Loucy (cell line): ENCODE data around the gene GPR151.

Source experiments
- H2AFZ ChIP-seq: fragments of 200-600 bp; sonication (generic); 2 replicates; pipeline ENCODE4 v1.6.0; 2016; ENCODE audit warnings: antibody characterized with exemption, mild to moderate bottlenecking, low read length, moderate library complexity
- H3F3A ChIP-seq: fragments of 200-600 bp; 2 replicates; pipeline ENCODE4 v1.6.0; 2016; ENCODE audit warnings: antibody characterized with exemption, low read depth, mild to moderate bottlenecking
- H3K27me3 ChIP-seq: fragments of 200-600 bp; sonication (generic); 2 replicates; pipeline ENCODE4 v1.6.1; 2014; ENCODE audit warnings: low read length, mild to moderate bottlenecking; ENCODE audit not compliant: insufficient read depth, poor library complexity, severe bottlenecking
- H3K36me3 ChIP-seq: fragments of 200-600 bp; sonication (generic); 2 replicates; pipeline ENCODE4 v1.6.1; 2016; ENCODE audit warnings: low read length; ENCODE audit not compliant: insufficient read depth
- H3K4me1 ChIP-seq: fragments of 200-600 bp; sonication (generic); 2 replicates; pipeline ENCODE4 v1.5.1; 2014; ENCODE audit warnings: low read length, mild to moderate bottlenecking; ENCODE audit not compliant: insufficient read depth, poor library complexity, severe bottlenecking
- H3K4me2 ChIP-seq: fragments of 200-600 bp; sonication (generic); 2 replicates; pipeline ENCODE4 v1.6.0; 2014; ENCODE audit warnings: antibody characterized with exemption, low read length, low read depth, mild to moderate bottlenecking; ENCODE audit not compliant: poor library complexity, severe bottlenecking
- H3K4me3 ChIP-seq: fragments of 200-600 bp; sonication (generic); 2 replicates; pipeline ENCODE4 v1.5.1; 2014; ENCODE audit warnings: low read length, mild to moderate bottlenecking, mixed read lengths; ENCODE audit not compliant: poor library complexity, severe bottlenecking
- H3K79me2 ChIP-seq: fragments of 200-600 bp; sonication (generic); 2 replicates; pipeline ENCODE4 v1.6.1; 2014; ENCODE audit warnings: low read length; ENCODE audit not compliant: insufficient read depth
- H3K9ac ChIP-seq: fragments of 200-600 bp; sonication (generic); 2 replicates; pipeline ENCODE4 v1.6.0; 2014; ENCODE audit warnings: mild to moderate bottlenecking, low read depth, low read length, moderate library complexity; ENCODE audit not compliant: poor library complexity, severe bottlenecking
- H3K9me2 ChIP-seq: fragments of 200-600 bp; sonication (generic); replicated peaks from 2 replicates; pipeline ENCODE4 v1.6.1; 2016; ENCODE audit warnings: low read depth, low read length, mixed read lengths
- H3K9me3 ChIP-seq: fragments of 200-600 bp; sonication (generic); 2 replicates; pipeline ENCODE4 v1.6.1; 2014; ENCODE audit warnings: mild to moderate bottlenecking, antibody characterized with exemption, low read length, low read depth; ENCODE audit not compliant: insufficient read depth
- H4K20me1 ChIP-seq: fragments of 200-600 bp; sonication (generic); 2 replicates; pipeline ENCODE4 v1.6.0; 2014; ENCODE audit warnings: antibody characterized with exemption, low read length, mild to moderate bottlenecking; ENCODE audit not compliant: insufficient read depth, poor library complexity, severe bottlenecking
- CTCF ChIP-seq: fragments of 200-600 bp; sonication (generic); conservative IDR thresholded peaks from 2 replicates; pipeline ENCODE4 v1.5.1; 2014; ENCODE audit warnings: mild to moderate bottlenecking, antibody characterized with exemption, low read length
- EZH2phosphoT487 ChIP-seq: fragments of 200-600 bp; IDR thresholded peaks from 2 replicates; pipeline ENCODE4 v1.6.1; 2018; ENCODE audit warnings: antibody characterized with exemption, mild to moderate bottlenecking, moderate library complexity, borderline replicate concordance

Gene GPR151

GRCh38 chr5:146516151-146516475, at the start of gene GPR151:
Gene GPR151 (minus strand): TSS chr5:146516190. CDS start chr5:146516113, 77 bp downstream.
- Histone ChIP-seq H3K36me3 (peaks cover 12% of the 10 kb centered on the region; the same call in 1 of the 2 replicates), H3K4me3 (no peak within 1 kb of the TSS), H3K4me2 (no peak within 1 kb of the TSS), H3K9me3 (no peaks in the 10 kb centered on the region), H3K79me2 (no peaks in the 10 kb centered on the region), H2AFZ (no peak within 1 kb of the TSS; the same call in 1 of the 2 replicates), H3K9me2 (no peaks in the 10 kb centered on the region), H3F3A (no peaks in the 10 kb centered on the region), H3K27me3 (no peaks in the 10 kb centered on the region), H3K9ac (no peak within 1 kb of the TSS), H4K20me1 (no peaks in the 10 kb centered on the region), H3K4me1 (no peaks in the 10 kb centered on the region)
- TF ChIP-seq EZH2phosphoT487: no peak
- no peak for TF ChIP-seq CTCF

DNA sequence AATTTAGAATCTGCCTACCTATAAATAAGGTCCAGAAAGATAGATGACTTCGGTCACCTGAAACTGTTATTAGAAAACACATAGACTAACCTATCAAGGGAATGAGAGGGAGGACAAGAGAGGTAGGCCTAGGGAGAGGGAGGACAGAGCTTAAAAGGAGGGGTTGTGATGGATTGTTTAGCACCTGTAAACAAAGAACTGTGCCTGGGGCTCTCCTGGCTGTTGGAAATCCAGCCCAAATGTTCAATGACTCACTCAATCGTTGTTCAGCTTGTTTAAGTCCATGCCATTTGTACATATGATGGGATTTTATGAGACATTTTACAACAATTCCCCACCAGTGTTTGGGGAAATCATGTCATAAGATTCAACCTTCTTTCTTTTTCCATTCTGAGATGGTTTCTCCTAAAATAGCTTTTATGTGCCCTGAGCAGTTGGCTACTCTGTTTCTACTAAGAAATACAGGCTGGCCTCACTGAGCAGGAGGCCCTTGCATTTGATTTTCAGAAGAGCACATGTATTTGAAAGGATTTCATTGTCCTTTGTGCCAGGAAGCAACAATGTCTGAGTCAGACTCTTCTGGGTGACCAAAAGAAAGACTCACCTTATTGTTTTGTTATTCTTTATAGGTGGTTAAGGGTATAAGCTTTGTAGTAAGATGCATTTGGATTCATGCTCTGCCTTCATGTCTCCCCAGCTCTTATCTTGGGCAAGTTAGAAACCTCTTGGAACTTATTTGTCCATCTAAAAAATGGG, 48.2 kb upstream of the GPR151 start:
- Histone ChIP-seq H3K9ac (no peak overlapping the region), H3K4me3 (no peak overlapping the region), H3K36me3 (no peaks in the 10 kb centered on the region), H2AFZ (peak overlapping the region; percentile 20; the same call in 1 of the 2 replicates), H3F3A (no peaks in the 10 kb centered on the region), H3K4me2 (no peak overlapping the region), H4K20me1 (no peaks in the 10 kb centered on the region), H3K79me2 (no peaks in the 10 kb centered on the region), H3K9me3 (no peaks in the 10 kb centered on the region), H3K4me1 (no peaks in the 10 kb centered on the region), H3K27me3 (no peaks in the 10 kb centered on the region), H3K9me2 (no peaks in the 10 kb centered on the region)
- no peak for TF ChIP-seq EZH2phosphoT487
- no peak for TF ChIP-seq CTCF

GRCh38 chr5:146562461-146562860, 46.5 kb upstream of the GPR151 start:
- Histone ChIP-seq H3K9ac (no peak overlapping the region), H3K79me2 (no peaks in the 10 kb centered on the region), H3K4me2 (no peak overlapping the region), H3F3A (no peaks in the 10 kb centered on the region), H3K4me3 (no peak overlapping the region), H4K20me1 (no peaks in the 10 kb centered on the region), H2AFZ (no peak overlapping the region), H3K27me3 (no peaks in the 10 kb centered on the region), H3K9me2 (no peaks in the 10 kb centered on the region), H3K4me1 (no peaks in the 10 kb centered on the region), H3K36me3 (no peaks in the 10 kb centered on the region), H3K9me3 (no peaks in the 10 kb centered on the region)
- TF ChIP-seq CTCF: no peak
- no peak for TF ChIP-seq EZH2phosphoT487
